Measurements from ENCODE around the gene PLXNA4.

DNA sequence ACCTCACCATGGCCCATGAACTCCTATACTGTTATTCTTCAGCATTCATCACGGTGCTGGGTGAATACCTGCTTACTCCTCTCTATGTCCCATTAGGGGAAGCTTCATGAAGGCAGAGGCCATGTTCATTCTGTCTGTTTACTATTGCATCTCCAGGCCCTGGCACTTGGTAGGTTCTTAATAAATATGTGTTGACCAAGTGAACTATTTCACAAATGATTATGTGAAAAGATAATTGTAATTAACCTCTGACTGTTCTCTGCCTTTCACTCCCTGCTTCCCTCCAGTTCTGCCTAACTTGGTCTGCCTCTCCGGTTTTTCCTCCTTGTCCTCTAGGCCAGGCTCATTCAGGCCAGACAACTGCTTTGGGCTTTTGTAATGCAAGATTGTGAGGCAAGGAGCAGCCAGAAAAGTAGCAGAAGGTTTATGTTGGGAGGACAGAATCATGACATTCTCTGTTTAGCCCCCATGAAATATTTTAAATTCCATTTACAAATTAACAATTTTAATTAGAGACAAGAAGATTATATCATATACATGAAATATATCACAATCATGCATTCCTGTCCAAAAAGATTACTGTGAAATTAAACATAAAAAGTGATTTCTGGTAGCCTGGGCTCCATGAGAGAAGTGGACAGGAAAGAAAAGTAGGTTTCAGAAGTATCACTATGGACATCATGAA is 42.1 kb upstream of the PLXNA4 start:
- no peak for TF ChIP-seq POLR2A (IDR thresholded peaks at IDR 0.05; ENCODE audit: low read length)
- TF ChIP-seq GATA1 (IDR thresholded peaks at IDR 0.05; ENCODE audit: low read depth, low read length), result no peak

Data from erythroblast (primary cell).